Keratinocyte (primary cell): ENCODE measurements around the gene CACNA1C. TPM values are rescaled to one million over a fixed set of nuclear protein-coding genes. Genes with fewer than 3 reads are reported as not detected.

Experiments
- DNase-seq: peaks from one replicate; pipeline ENCODE4 v3.0.0-alpha.2; 2011; ENCODE audit warnings: low read depth, missing footprints, low spot score
- FAIRE-seq: peaks from 2 replicates; lab custom pipeline; 2011; peaks lifted over from hg19 to GRCh38; lab: Jason Lieb, UNC
- H2AFZ ChIP-seq: 2 replicates; pipeline ENCODE4 v1.6.0; 2012; ENCODE audit warnings: low read length, control low read depth, inconsistent platforms; ENCODE audit not compliant: control insufficient read depth
- H3K27ac ChIP-seq: 2 replicates; pipeline ENCODE4 v1.5.1; 2011; ENCODE audit warnings: low read length; ENCODE audit not compliant: control insufficient read depth, insufficient read depth
- H3K27me3 ChIP-seq: 3 replicates; pipeline ENCODE4 v1.6.0; 2011; ENCODE audit warnings: low read length; ENCODE audit not compliant: control insufficient read depth, insufficient read depth; ENCODE audit errors: extremely low read depth
- H3K36me3 ChIP-seq, 2 experiments: 2 replicates in 1 of 2; 3 replicates in 1 of 2; pipeline ENCODE4 v1.5.1; 2011; ENCODE audit warnings: low read length in 2 of 2, mild to moderate bottlenecking in 1 of 2; ENCODE audit not compliant: control insufficient read depth in 2 of 2, insufficient read depth in 2 of 2; ENCODE audit errors: extremely low read depth in 1 of 2
- H3K4me1 ChIP-seq: 3 replicates; pipeline ENCODE4 v1.5.1; 2011; ENCODE audit warnings: low read length; ENCODE audit not compliant: control insufficient read depth, insufficient read depth; ENCODE audit errors: extremely low read depth
- H3K4me2 ChIP-seq: 3 replicates; pipeline ENCODE4 v1.6.0; 2011; ENCODE audit warnings: low read depth, low read length; ENCODE audit not compliant: control insufficient read depth, insufficient read depth; ENCODE audit errors: extremely low read depth
- H3K4me3 ChIP-seq, 3 experiments: fragments of 200-600 bp in 1 of 3; sonication (generic) in 1 of 3; 2 replicates in 2 of 3; 3 replicates in 1 of 3; pipeline ENCODE4 v1.5.1; 2011 to 2016; ENCODE audit warnings: low read length in 3 of 3, mild to moderate bottlenecking in 3 of 3, control low read depth in 2 of 3, inconsistent platforms in 1 of 3, low read depth in 1 of 3, mixed read lengths in 1 of 3, mixed run types in 1 of 3, moderate library complexity in 1 of 3; ENCODE audit not compliant: control insufficient read depth in 2 of 3, insufficient read depth in 2 of 3; ENCODE audit errors: extremely low read depth in 1 of 3
- H3K79me2 ChIP-seq: 2 replicates; pipeline ENCODE4 v1.6.0; 2012; ENCODE audit warnings: low read length; ENCODE audit not compliant: control insufficient read depth, insufficient read depth
- H3K9ac ChIP-seq: 3 replicates; pipeline ENCODE4 v1.6.0; 2011; ENCODE audit warnings: low read length; ENCODE audit not compliant: control insufficient read depth, insufficient read depth; ENCODE audit errors: extremely low read depth
- H3K9me1 ChIP-seq: 3 replicates; pipeline ENCODE4 v1.6.0; 2011; ENCODE audit warnings: low read length; ENCODE audit not compliant: control insufficient read depth, insufficient read depth; ENCODE audit errors: extremely low read depth
- H3K9me3 ChIP-seq: 2 replicates; pipeline ENCODE4 v1.5.1; 2012; ENCODE audit warnings: low read depth, low read length; ENCODE audit not compliant: control insufficient read depth
- H4K20me1 ChIP-seq: 3 replicates; pipeline ENCODE4 v1.6.0; 2011; ENCODE audit warnings: low read length; ENCODE audit not compliant: control insufficient read depth, insufficient read depth; ENCODE audit errors: extremely low read depth
- CTCF ChIP-seq, 3 experiments: IDR thresholded peaks in 1 of 3; conservative IDR thresholded peaks in 1 of 3; optimal IDR thresholded peaks in 1 of 3; 2 replicates in 2 of 3; 3 replicates in 1 of 3; pipeline versions ENCODE3 to v1.5.1; 2011; ENCODE audit warnings: low read length in 3 of 3, mild to moderate bottlenecking in 3 of 3, moderate library complexity in 2 of 3, control low read depth in 1 of 3, inconsistent platforms in 1 of 3; ENCODE audit not compliant: insufficient read depth in 2 of 3; ENCODE audit errors: extremely low read depth in 1 of 3
- EZH2 ChIP-seq: IDR thresholded peaks from one replicate; pipeline ENCODE4 v1.6.1; 2012; ENCODE audit warnings: inconsistent platforms, mild to moderate bottlenecking, low read length, moderate library complexity
- dilution Hi-C: fragments of 300-500 bp; cut with MboI; formaldehyde crosslinking; loops from one replicate; pipeline ENCODE4 v1.7.0; 2020; ENCODE audit warnings: low sequenced_read_pairs; ENCODE audit not compliant: extremely low pct_ligation_motif_present
- polyA plus RNA-seq, 5 experiments: library from polyadenylated mRNA; depleted of rRNA in 3 of 5; stranded (reverse) in 3 of 5; stranded (forward) in 1 of 5; unstranded in 1 of 5; fragments of >200 nt; gene quantifications; 1 replicate in 1 of 5; 2 replicates in 3 of 5; 3 replicates in 1 of 5; pipeline versions ENCODE4 v1.2.1 to v1.2.3, GENCODE V29; 2011 to 2012; ENCODE audit warnings: missing spikeins in 2 of 5, low read depth in 1 of 5, low replicate concordance in 1 of 5

CACNA1C gene
- polyA plus RNA-seq, 1 donor (not counting 4 experiments of a cell fraction or from before 2014, with no cell fraction given), result not detected

GRCh38 chr12:2224961-2225360, 172.2 kb downstream of the CACNA1C start:
- Histone ChIP-seq H3K4me1 (no peaks in the 10 kb centered on the region), H3K9me1 (no peaks in the 10 kb centered on the region), H2AFZ (no peak overlapping the region), H3K4me2 (no peak overlapping the region), H3K27ac (no peak overlapping the region), H3K79me2 (no peaks in the 10 kb centered on the region), H3K9me3 (no peaks in the 10 kb centered on the region), H3K27me3 (peaks cover 8% of the 10 kb centered on the region), H3K4me3 (no peak overlapping the region), H3K36me3 (no peaks in the 10 kb centered on the region), H4K20me1 (no peaks in the 10 kb centered on the region), H3K9ac (no peak overlapping the region)
- no peak for DNase-seq
- TF ChIP-seq EZH2 (no peak), CTCF (optimal IDR thresholded peaks at IDR 0.05 in 1 of 3, IDR thresholded peaks at IDR 0.05 in 1 of 3, conservative IDR thresholded peaks at IDR 0.05 in 1 of 3; ENCODE audit: extremely low read depth in 1 of 3, insufficient read depth in 2 of 3, low read length in 3 of 3) (no peak)
- no peak for FAIRE-seq
- dilution Hi-C loops, result no loop called here

- FAIRE-seq, result no peak
Observed at GRCh38 chr12:2225696-2226095, 172.9 kb downstream of the CACNA1C start.

More at GRCh38 chr12:2225696-2226095, 172.9 kb downstream of the CACNA1C start:
- DNase-seq, result no peak
- Histone ChIP-seq H3K27me3 (peaks cover 7% of the 10 kb centered on the region), H2AFZ (no peak overlapping the region), H3K9me1 (no peaks in the 10 kb centered on the region), H3K36me3 (no peaks in the 10 kb centered on the region), H3K9me3 (no peaks in the 10 kb centered on the region), H3K4me2 (no peak overlapping the region), H3K4me1 (no peaks in the 10 kb centered on the region), H3K27ac (no peak overlapping the region), H4K20me1 (no peaks in the 10 kb centered on the region), H3K79me2 (no peaks in the 10 kb centered on the region), H3K9ac (no peak overlapping the region), H3K4me3 (no peak overlapping the region)
- dilution Hi-C loops, result no loop called here
- TF ChIP-seq CTCF (optimal IDR thresholded peaks at IDR 0.05 in 1 of 3, IDR thresholded peaks at IDR 0.05 in 1 of 3, conservative IDR thresholded peaks at IDR 0.05 in 1 of 3; ENCODE audit: extremely low read depth in 1 of 3, insufficient read depth in 2 of 3, low read length in 3 of 3), result no peak
- TF ChIP-seq EZH2, result no peak
